ES-I3 (cell line): Measurements from ENCODE around the gene IGF1R.

Experiments
- H3K36me3 ChIP-seq: 2 replicates; pipeline ENCODE4 v1.6.1; 2013; ENCODE audit warnings: mild to moderate bottlenecking, low read length, control low read depth, moderate library complexity; ENCODE audit not compliant: insufficient read depth
- H3K4me1 ChIP-seq: 2 replicates; pipeline ENCODE4 v1.6.1; 2013; ENCODE audit warnings: mild to moderate bottlenecking, control low read depth, low read length; ENCODE audit not compliant: insufficient read depth
- H3K9ac ChIP-seq: 2 replicates; pipeline ENCODE4 v1.6.1; 2013; ENCODE audit warnings: low read depth, mild to moderate bottlenecking, low read length, moderate library complexity
- H3K9me3 ChIP-seq: 2 replicates; pipeline ENCODE4 v1.6.1; 2013; ENCODE audit warnings: mild to moderate bottlenecking, low read length, moderate library complexity; ENCODE audit not compliant: control insufficient read depth, insufficient read depth

The IGF1R gene

DNA sequence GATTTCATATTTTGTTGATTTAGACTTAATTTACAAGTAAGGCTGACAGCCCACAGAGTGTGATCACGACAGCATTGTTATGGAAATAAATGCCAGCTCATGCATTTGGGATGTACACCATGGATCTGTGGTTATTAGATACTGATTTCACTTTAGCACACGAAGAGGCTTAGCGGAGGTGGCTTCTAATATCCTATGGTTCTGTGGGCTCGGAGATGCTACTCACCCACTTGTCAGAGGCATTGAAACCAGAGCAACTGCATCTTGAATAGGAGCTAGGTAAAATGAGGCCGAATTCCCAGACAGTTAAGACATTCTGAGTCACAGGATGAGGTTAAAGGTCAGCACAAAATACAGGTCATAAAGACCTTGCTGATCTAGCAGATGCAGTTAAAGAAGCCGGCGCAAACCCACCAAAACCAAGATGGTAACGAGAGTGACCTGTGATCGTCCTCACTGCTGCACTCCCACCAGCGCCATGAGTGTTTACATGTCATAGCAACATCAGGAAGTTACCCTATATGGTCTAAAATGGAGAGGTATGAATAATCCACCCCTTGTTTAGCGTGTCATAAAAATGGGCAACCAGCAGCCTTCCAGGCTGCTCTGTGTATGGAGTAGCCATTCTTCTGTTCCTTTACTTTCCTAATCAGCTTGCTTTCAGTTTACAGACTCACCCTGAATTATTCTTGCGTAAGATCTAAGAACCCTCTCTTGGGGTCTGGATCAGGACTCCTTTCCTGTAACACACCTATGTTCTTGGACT, 241.8 kb downstream of the IGF1R start:
- Histone ChIP-seq H3K4me1 (peaks cover 20% of the 10 kb centered on the region), H3K36me3 (no peaks in the 10 kb centered on the region), H3K9ac (no peak overlapping the region), H3K9me3 (no peaks in the 10 kb centered on the region)

- H3K9me3 ChIP-seq = no peaks in the 10 kb centered on the region
- H3K36me3 ChIP-seq = no peaks in the 10 kb centered on the region
- peaks cover 28% of the 10 kb centered on the region for H3K4me1 ChIP-seq
- no peak overlapping the region for H3K9ac ChIP-seq
These were observed 243.0 kb downstream of the IGF1R start for GRCh38 chr15:98891301-98891700.

- peaks cover 38% of the 10 kb centered on the region for H3K4me1 ChIP-seq
- H3K36me3 ChIP-seq = no peaks in the 10 kb centered on the region; the same call in 1 of the 2 replicates
- H3K9me3 ChIP-seq = no peaks in the 10 kb centered on the region
- H3K9ac ChIP-seq = no peak overlapping the region
These were observed 245.1 kb downstream of the IGF1R start for GRCh38 chr15:98893401-98893800.

DNA sequence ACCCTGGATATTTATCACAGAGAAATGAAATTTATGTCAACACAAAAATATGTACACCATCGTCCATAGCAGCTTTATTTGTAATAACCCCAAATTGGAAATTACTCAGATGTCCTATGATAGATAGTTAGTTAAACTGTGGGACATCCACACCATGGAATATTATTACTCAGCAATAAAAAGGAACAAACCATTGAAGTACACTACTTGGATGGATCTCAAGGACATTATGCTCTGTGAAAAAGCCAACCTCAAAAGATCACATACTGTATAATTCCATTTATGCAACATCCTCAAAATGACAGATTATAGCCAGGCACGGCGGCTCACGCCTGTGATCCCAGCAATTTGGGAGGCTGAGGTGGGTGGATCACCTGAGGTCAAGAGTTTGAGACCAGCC, 246.0 kb downstream of the IGF1R start:
- no peaks in the 10 kb centered on the region for H3K9me3 ChIP-seq
- H3K4me1 ChIP-seq = peaks cover 32% of the 10 kb centered on the region
- no peaks in the 10 kb centered on the region; the same call in 1 of the 2 replicates for H3K36me3 ChIP-seq
- H3K9ac ChIP-seq = no peak overlapping the region

GRCh38 chr15:98896002-98896721, 247.8 kb downstream of the IGF1R start:
- Histone ChIP-seq H3K4me1 (peaks cover 36% of the 10 kb centered on the region), H3K9ac (no peak overlapping the region), H3K36me3 (no peaks in the 10 kb centered on the region; the same call in 1 of the 2 replicates)

DNA sequence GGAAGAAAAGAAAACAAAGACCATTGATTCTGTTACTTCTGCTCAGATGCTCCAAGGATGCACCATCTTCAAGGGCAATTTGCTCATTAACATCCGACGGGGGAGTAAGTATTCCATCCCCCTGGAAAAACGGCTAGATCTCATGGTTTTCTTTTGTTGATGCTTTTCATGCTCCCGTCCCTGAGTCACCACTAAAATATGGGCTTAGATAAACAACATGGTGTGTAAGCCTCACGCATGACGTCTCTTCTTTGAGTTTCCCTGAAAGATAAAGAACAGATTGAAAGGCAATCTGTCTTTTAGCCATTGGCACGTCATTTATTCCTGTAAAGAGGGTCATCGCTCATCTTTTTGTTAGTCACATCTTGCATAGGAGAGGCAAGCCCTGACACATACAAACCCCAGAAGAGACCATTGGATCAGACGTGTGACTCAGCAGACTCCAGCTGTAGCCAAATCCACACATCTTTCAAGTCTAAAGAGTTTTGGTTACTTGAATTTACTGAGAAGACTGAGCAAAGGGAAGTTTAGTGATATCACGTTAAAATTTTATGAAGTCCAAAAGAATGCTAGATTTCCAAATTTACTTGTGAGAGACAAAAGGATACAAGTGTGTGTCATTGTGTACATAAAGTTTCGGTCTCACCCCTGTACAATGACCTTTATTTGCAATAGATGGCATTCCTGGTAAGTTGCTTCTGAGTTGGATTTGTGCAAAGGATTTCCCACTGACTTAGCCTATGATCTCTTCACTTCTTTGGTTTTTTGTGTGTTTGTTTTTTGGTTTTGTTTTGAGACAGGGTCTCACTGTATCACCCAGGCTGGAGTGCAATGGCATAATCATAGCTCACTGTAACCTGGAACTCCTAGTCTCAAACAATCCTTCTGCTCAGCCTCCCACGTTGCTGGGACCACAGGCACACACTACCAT, 248.7 kb downstream of the IGF1R start:
- Histone ChIP-seq H3K9ac (no peak overlapping the region), H3K36me3 (no peaks in the 10 kb centered on the region; the same call in 1 of the 2 replicates), H3K9me3 (no peaks in the 10 kb centered on the region), H3K4me1 (peaks cover 36% of the 10 kb centered on the region)

More at GRCh38 chr15:98896002-98896721, 247.8 kb downstream of the IGF1R start:
- no peaks in the 10 kb centered on the region for H3K9me3 ChIP-seq

- H3K4me1 ChIP-seq = peaks cover 36% of the 10 kb centered on the region
- no peak overlapping the region for H3K9ac ChIP-seq
- H3K36me3 ChIP-seq = no peaks in the 10 kb centered on the region; the same call in 1 of the 2 replicates
- no peaks in the 10 kb centered on the region for H3K9me3 ChIP-seq
These were observed 249.8 kb downstream of the IGF1R start for GRCh38 chr15:98898122-98898521.

DNA sequence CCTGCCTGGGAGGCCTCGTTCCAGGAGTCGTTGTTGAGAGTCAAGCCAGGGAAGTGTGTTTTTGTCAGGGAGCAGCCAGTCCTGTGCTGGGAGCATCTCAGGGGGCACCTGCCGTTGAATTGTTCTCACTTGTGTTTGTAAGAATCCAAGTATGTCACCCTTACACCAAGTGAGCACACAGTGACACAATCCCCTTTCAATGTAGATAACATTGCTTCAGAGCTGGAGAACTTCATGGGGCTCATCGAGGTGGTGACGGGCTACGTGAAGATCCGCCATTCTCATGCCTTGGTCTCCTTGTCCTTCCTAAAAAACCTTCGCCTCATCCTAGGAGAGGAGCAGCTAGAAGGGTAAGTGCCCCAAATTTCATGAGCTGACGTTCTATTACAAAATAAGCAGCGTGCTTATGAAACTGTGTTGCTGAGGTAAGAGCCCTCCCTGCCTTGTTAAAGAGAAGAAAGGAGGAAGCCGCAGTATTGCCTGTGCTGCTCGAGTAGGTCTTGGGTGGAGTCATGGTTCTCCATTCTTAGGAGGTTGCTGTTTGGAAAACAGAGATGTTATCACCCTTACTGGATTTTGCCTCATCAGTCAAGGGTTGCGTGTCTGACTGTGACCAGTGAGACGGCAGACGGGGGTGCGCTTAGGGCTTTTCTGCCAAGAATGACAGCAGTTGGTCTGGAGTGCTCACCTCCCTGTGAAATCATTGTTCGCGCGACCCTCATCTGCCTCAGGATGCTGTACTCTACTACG, 251.1 kb downstream of the IGF1R start:
- Histone ChIP-seq H3K4me1 (peaks cover 36% of the 10 kb centered on the region), H3K36me3 (no peaks in the 10 kb centered on the region; the same call in 1 of the 2 replicates), H3K9ac (no peak overlapping the region), H3K9me3 (no peaks in the 10 kb centered on the region)

DNA sequence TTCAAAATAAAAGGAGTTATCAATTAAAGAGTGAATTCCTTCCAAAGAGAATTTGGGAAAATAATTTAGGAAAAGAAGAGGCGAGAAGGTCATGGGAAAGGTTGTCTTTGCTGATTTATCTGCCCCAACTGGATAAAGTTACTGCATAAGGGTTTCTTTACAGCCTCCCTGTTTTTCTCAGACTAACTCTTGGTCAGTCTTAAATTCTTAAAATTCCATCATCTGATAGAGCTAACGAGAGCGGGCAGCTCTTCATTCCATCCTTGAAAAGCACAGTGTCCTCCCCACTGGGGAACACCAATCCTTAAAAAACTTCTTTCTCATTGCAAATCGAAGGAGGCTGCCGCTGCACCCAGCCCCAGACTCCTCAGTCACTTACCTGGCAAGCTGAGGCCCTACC, 252.0 kb downstream of the IGF1R start:
- Histone ChIP-seq H3K9ac (no peak overlapping the region), H3K9me3 (no peaks in the 10 kb centered on the region), H3K4me1 (peaks cover 40% of the 10 kb centered on the region), H3K36me3 (peaks cover 3% of the 10 kb centered on the region; the same call in 1 of the 2 replicates)

DNA sequence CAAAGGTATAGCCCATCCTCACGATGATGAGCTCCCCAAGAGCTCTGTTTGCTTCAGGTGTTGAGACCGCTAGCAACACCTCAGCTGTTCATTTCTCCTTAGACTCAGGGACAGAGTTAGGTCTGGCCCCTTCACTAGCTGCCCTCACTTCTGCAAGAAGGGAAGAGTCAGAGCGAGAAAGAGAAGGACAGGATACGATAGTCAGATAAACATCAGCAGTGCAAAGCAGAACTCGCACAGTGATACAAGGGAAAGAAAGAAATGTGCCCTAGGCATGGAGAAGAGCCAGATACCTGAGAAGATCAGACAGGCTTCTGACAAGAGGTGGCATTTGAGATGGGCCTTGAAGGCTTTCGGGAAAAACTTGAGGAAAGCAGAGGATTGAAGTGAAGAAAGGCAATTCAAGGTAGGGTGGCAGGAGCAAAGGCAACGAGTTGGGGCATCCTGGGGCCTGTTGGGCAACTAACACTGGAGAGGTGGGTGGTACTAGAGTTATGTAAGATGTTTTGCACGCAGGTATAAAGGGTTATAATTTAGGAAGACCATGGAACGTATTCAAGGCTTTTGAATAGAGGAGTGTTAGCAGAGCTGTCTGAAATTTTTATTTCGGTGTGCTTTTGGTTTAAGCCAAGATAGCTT, 253.2 kb downstream of the IGF1R start:
- H3K36me3 ChIP-seq = peaks cover 5% of the 10 kb centered on the region; the same call in 1 of the 2 replicates
- no peaks in the 10 kb centered on the region for H3K9me3 ChIP-seq
- H3K9ac ChIP-seq = no peak overlapping the region
- peaks cover 35% of the 10 kb centered on the region for H3K4me1 ChIP-seq

- Histone ChIP-seq H3K9ac (no peak overlapping the region), H3K36me3 (peaks cover 8% of the 10 kb centered on the region; the same call in 1 of the 2 replicates), H3K4me1 (peaks cover 33% of the 10 kb centered on the region), H3K9me3 (no peaks in the 10 kb centered on the region)
These were observed 254.6 kb downstream of the IGF1R start for GRCh38 chr15:98902931-98903330.

DNA sequence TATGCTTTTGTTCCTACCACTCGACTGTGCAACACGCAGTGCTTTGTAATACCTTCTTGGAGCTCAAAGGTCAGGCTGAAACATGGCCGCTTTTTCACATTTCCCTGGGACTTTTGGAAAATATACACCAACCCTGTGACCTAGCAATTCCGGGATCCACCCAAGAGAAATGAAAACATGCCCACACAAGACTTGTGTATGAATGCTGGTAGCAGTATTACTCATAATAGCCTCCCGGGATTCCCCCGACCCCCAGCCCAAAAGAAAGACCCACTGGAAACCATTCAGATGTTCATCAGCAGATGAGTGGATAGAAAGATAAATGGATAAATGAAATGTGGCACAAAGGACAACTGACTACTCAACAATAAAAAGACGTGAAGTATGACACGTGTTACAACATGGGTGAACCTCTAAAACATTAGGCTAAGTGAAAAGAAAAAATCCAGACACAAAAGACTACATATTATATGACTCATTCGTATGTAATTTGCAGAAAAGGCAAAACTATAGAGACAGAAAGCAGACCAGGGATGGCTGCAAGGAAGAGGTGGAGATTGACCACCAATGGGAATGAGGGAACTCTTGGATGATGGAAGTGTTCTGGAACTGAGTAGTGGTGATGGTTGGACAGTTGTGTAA, 255.2 kb downstream of the IGF1R start:
- peaks cover 30% of the 10 kb centered on the region for H3K4me1 ChIP-seq
- H3K36me3 ChIP-seq = peaks cover 9% of the 10 kb centered on the region; the same call in 1 of the 2 replicates
- H3K9ac ChIP-seq = no peak overlapping the region
- H3K9me3 ChIP-seq = no peaks in the 10 kb centered on the region

GRCh38 chr15:98904544-98904943, 256.2 kb downstream of the IGF1R start:
- Histone ChIP-seq H3K9ac (no peak overlapping the region), H3K4me1 (peaks cover 24% of the 10 kb centered on the region), H3K9me3 (no peaks in the 10 kb centered on the region), H3K36me3 (peaks cover 13% of the 10 kb centered on the region; the same call in 1 of the 2 replicates)
